Globus pallidus (tissue), 1 donor: ENCODE measurements around the gene SYNJ1.
"Not testable (repeated sequence)": the region's sequence is repeated elsewhere in the genome, so short reads cannot be mapped to it uniquely, and the experiment has no call there.

ENCODE experiments used
- DNase-seq: peaks from one replicate; pipeline ENCODE4 v3.0.0-alpha.2; 2015; ENCODE audit warnings: low spot score

The SYNJ1 gene

DNA sequence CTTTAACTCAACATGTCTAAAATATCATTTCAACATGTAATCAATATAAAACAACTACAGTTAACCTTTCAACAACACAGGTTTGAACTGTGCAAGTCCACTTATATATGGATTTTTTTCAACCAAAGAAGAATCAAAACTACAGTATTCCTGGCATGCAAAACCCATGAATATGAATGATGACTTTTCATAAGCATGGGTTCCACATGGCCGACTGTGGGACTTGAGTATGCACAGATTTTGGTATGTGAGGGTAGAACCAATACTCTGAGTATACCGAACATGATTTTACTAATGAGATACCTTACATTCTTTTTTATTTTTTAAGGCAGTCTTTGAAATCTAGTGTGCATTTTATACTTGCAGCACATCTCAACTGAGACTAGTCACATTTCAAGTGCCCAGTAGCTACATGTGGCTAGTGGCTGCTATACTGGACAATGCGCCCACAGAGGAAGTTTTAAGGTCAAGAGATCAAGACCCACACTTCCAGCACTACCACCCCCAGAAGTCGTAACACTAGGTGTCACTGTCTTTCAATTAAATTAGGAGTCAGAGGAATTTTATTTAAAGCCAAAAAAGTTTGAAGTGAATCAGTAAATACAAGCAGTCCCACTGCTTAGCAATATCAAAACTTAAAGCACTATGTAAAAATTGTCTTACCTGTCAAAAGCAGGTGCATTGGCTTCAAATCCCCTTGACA, 40.0 kb downstream of the SYNJ1 start:
- DNase-seq = no peak

DNA sequence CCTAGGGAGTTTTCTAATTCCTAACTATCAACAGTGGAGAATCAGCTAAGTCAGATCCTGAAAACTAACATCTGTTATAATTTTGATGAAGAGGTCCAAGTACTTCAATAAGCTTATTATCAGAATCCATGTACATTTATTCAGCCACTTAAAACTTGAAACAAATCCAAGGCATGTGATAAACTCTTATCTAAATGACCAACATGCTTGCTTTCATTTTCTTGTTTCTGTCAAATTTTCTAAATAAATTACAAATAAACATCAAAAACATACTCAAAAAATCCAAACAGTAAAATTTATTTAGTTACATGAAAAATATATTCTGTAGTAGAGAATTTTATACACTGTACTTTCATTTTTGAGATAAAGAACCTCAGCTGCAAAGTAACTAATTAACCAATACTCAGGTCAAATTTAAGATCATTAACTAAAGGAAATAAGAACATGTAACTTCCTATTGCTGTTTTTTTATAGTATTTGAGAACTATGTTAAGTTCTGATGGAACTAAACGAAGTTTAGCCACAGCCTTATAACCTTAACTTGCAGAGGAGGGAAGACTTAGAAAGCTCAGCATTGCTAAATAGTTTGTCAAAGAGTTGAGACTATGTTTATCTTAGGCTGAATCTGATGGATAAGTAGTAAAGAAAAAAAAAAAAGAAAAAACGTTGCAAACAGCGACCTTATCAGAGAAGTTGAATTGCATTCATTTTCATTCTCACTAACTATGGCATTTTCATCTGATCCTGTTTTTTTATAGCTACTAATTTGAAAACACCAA, 44.9 kb downstream of the SYNJ1 start:
- no peak for DNase-seq

DNA sequence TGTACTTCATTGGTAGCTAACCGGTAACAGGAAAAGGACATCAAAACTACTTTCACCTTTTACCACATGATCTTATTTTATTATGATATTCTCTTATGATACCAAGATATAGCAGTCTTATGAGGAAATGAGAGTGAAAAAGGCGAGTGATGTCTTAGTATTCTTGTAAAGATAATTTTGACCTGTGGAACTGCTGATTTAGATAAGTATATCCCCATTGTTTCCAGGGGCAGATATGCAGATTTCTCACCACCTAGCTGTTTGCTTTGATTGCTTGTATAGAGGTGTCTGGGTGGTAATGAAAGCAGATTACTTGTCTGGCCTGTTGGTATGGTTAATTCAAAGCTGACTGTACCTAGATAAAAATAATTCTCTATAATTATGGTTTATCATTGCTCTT, 53.1 kb downstream of the SYNJ1 start:
- no peak for DNase-seq

DNA sequence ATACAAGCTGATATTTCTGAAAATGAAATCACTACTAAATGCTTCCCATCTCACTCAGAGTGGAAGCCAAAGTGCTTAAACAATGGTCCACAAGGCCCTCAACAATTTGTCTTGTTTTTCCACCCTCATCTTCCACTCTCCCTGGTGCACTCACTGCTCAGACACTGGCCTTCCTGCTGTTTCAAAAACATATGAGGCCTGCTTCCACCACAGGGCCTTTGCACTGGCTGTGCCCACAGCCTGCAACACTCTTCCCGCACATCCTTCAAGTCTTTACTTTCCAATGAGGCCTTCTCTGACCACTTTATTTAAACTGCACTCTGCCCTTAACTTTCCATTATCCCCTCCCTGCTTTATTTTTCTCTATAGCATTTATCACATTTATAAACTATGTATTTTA, 53.8 kb downstream of the SYNJ1 start:
- no peak for DNase-seq

DNA sequence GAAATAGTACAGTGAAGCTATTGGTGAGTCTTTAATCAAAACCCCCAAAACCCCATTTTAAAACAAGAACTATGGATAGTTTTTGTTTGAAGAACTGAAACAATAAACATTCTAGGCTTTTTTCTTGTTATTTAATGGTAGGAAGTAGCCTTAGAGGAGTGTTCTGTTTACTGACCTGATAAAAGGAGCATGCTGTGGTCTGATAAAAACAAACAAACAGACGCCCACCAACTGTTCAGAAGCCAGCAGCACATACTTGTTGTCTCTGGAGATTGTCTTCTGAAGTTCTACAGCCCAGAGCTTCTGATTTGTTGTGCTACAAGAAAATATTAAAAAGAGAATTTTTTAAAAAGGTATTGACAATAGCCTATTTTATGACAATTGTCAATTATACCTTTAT, 61.6 kb downstream of the SYNJ1 start:
- no peak for DNase-seq

DNA sequence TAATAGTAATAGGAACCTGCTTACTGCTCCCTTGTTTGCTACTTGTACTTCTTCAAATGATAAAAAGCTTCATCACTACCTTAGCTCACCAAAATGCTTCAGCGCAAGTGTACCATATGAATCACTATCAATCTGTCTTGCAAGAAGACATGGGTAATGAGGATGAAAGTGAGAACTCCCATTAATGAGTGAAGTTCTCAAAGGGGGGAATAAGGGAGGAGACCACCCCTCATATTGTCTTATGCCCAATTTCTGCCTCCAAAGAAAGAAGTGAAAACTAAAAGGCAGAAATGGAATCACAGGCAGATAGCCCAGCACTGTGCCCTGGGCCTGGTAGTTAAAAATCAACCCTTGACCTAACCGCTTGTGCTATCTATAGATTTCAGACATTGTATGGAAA, 63.7 kb downstream of the SYNJ1 start:
- DNase-seq = not testable (repeated sequence)

DNA sequence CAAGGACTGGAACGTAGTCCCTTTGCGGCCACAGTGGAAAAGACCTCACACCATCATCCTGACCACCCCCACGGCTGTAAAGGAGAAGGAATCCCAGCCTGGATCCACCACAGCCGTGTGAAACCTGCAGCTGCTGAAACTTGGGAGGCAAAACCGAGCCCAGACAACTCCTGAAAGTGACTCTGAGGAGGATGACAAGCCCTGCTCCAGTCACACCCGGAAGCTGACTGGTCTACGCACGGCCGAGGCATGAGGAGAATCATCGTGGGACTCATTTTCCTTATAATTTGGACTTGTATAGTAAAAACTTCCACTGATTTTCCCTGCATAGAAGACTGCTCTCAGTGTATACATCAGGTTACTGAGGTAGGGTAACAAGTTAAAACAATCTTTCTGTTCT, 65.8 kb downstream of the SYNJ1 start:
- DNase-seq = not testable (repeated sequence)

DNA sequence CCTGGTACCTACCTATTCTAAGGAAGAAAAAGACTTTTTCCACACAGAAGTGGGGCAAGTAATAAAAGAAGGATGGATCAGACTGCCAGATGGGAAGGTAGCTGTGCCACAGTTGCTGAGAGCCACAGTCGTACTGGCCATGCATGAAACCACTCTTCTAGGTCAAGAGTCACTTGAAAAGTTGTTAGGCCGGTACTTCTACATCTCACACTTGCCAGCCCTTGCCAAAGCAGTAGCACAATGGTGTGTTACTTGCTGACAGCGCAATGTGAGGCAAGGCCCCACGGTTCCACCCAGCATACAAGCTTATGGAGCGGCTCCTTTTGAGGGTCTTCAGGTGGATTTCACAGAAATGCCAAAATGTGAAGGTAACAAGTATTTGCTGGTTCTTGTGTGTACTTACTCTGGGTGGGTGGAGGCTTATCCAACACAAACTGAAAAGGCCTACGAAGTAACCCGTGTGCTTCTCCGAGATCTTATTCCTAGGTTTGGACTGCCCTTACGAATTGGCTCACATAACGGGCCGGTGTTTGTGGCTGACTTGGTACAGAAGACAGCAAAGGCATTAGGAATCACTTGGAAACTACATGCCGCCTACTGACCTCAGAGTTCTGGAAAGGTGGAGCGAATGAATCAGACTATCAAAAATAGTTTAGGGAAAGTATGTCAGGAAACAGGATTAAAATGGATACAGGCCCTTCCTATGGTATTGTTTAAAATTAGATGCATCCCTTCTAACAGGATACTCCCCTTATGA, 66.6 kb downstream of the SYNJ1 start:
- DNase-seq = not testable (repeated sequence)

DNA sequence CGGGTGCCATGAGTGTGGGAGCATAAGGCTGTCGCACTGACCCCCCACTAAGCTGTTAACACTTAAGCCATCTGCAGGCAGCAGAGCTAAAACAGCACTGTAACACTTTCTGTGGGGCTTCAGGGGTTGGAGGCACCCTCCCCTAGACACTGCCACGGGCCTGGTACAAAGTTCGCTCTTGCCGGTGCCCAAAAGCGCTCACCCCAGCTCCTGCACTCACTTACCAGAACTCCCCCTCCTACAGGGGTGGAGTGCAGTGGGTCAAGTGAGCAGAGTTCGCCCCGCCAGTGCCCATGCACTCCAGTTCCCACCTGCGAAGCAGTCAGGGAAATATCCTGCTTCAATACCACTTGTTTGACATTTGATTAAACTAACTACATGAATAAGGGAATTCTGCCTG, 69.3 kb downstream of the SYNJ1 start:
- DNase-seq = no peak

DNA sequence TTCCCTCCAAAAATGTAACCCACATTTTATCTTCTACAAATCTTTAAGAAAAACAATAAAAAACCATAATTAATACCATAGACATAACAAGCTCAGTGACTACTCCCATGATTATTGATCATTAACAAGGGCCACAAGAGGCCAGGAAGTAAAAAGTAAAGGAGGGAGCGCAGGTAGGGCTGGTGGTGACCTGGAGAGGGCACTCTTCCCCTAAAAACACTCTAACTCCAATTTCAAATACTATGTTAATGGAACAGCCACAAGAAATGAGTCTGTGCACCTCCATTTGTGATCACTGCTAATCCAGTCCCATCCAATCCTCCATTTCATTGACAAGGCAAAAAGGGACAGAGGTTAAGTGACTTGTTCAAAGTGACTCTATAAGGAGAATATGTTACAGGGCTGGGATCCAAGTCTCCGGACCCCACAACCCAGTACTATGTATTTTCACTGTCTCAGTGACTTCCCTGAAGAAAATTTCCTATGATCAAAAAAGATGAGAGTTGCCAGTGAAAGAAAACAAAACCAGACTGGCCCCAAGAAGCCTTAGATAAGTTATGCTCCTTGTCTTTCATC, 74.4 kb downstream of the SYNJ1 start:
- no peak for DNase-seq

DNA sequence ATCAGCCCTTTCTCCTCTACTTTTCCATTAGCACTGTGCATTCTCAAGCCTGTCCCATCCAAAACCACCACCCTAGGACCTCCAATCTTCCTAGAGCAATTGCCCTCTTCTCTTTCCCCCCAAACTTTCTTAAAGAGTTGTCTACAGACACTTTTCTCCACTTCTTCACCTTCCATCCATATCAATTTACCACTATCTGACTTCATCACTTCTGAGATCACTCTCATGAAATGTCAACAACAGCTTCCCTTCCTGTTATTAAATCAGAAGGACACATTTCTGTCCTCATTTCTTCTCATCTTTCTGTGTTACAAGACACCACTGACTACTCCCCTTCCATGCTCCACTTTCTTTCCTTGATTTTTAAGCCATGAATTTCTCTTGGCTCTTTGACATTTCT, 79.6 kb downstream of the SYNJ1 start:
- DNase-seq = no peak

DNA sequence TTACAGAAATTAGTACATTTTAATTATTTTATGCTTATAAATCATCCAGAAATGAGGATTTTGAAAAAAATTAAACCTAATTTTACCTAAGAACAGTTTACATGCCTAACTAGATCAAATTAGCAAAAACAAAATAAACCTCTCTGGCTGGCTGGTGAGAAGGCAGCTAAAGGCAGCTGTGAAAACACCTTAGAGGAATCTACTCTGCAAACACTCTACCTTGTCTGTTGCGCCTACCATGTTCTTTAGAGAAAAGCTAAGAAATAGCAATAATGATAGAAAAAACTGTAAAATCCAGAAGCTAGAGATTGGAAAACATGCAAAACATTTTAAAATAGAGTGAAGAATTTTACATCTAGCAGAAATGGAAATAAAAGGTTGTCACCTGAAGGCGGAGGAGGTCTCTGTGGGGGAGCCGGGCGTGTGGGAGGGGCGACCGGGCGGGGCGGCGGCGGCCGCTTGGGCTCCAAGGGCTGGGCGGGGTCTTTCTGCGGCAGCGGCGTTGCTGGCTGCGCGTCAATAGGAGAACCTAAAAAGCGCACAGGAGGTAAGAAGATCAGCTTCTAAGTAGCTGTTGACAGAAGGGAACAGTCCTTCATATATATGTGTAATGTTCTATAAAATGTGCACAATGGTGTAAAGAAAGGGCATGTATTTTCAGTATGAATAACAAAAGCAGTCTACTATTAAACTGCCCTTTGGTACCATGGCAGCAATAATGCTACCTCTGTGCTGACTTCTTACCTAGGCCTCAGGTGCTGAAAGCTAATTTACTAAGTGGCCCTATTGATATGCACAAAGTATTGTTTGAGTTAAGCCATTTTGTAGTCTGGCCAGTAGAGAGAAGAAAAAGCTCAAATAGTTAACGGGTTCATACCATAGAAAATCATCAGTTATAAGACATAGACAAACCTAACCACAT, 82.3 kb downstream of the SYNJ1 start:
- DNase-seq = no peak

DNA sequence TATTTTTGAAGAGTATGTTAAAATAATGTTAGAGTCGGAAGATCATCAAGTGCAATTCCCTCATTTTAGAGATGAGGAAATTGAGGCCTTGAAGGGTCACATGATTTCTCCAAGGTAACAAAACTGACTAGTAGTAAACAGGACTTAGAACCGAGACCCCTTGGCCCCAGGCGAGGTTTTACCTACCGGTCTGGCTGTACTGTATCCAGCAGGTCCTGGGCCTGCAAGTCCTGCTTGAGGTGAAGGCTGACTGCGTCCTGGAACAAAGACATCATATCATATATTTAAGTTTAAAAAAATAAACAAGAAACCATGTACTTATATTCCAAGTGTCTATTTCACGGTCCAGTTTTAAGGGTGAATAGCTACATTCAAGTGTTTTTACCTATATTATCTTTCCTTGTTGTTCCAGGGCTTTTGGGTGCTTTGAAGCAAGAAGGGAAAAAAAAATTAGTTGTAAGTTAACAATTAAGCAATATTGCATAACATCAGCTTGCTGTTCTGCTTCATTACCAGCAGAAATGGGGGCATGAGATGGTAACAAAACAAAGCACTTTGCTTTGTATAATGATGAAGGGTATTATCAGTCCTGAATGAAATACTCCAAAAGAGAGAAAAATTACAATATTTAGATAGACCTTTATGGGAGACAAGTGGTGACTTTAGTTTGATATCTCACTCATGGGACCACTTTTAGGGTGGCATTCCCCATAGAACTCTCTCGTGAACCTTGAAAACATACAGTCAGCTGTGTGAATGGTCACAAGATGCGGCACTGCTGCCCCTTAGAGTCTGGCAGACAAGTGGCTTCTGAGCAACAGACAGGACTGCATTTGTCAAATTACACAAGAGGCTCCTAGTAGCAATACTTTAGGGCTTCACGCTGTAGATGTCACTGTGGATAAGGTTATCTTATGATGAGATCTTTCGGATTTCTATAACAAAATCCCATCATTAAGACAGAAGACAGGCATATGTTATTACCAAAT, 85.8 kb downstream of the SYNJ1 start:
- peak; percentile 66 for DNase-seq

DNA sequence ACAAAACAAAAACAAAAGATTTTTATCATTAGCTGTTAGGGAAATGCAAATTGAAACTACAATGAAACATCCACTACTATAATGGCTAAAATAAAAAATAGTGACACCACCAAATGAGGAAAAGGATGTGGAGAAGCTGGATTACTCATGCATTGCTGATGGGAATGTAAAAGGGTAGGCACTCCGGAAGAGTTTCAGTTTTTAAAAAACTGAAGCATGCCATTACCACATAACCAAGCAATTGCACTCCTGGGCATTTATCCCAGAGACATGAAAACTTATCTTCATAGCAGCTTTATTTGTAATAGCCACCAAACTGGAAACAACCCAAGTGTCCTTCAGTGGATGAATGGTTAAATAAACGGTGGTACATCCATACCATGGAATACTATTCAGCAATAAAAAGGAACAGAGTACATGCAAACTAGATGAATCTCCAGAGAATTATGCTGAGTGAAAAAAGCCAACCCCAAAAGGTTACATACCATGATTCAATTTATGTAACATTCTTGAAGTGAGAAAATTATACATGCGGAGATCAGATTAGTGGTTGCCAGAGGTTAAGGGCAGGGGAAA, 101.1 kb downstream of the SYNJ1 start:
- DNase-seq = no peak

DNA sequence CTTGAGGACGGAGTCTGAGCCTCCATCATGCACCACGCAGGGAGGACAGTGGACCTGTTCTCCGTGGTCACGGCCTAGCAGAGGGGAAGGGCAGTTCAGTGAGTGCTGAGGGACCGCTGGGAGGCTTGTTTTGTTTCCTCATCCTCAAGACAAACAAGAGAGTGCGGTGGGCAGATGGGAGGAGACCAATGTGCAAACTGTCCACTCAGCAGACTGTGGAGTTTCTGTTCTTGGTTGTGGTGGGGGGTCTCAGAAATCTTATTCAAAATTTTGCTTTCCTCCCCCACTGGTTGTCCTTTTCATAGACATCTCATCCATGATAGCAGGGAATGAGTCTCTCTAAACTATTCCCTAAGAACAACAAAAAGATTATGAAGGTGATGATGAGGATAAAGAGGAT, 109.6 kb downstream of the SYNJ1 start:
- DNase-seq = not testable (repeated sequence)

DNA sequence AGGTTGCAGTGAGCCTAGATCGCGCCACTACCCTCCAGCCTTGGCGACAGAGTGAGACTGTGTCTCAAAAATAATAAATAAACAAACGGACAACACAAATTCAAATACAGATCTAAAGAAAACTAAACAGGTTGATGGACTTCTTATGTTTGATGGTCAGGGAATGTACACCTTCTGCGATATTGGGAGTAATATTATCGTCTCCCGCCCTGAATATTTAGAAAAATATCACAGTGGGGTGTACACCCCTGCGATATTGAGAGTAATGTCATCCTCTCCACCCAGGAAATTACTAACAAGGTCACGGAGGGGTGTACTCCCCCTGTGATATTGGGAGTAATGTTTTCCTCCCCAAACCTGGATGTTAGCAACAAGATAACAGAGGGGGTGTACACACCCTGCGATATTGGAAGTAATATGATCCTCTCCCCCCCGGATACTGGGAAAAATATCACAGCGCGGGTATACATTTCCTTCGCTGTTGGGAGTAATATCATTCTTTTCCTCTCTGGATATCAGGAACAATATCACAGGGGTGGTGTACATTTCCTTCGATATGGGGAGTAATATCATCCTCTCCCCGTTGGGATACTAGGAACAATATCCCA, 114.3 kb downstream of the SYNJ1 start:
- no peak for DNase-seq

DNA sequence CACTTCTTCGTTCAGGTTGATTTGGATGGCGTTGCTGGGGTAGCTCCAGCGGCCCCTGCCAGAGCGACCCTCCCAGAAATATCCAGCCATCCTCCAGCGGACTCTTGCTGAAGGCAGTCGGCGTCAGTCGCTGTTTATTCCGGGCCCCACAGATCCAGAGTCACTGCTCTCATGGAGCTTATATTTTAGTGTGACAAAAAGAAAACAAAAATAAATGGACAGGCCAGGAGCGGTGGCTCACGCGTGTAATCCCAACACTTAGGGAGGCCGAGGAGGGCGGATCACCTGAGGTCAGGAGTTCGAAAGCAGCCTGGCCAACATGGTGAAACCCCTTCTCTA, 114.8 kb downstream of the SYNJ1 start:
- no peak for DNase-seq

DNA sequence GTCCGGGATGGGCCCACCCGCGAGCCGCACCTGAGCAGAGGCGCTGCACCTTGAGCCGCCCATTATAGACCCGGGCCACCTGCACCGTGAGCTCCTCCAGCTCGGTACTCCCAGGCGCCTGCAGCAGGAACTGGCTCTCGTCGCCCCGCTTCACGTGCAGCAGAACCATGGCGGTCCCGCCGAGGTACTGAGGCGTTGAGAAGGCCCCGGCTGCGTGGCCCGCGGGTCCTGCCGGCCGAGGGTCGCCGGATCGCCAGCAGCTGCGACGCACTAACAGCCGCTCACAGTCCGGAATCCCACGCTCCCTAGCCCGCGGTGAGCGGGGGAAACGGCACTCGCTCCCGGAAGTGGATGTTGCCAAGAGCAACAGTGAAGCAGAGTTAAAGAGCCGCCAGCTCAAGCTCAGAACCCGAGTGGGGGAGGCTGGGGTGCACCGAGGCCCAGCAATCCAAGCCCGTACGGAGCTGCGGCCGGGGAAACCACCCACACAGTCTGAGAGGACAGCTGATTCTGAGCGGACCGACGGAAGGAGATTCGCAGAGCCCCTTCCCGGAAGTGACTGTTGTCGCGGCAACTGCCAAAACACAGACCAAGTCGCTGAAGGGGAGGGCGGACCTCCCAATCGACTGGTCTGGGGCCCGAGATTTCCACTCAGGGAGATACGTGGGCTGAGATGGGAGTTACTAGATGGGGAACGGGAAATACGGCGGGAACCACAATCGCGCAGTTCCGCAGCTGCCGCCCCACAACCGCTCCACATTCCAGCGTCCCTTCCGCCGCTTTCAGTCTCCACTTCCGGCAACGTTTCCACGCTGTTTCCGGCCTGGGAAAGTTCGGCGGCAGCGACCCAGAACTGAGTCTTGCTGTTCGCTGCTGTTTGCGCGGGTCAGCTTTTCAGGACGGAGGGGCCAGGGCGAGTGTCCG, 115.5 kb downstream of the SYNJ1 start, which contains the start of gene CFAP298:
Gene CFAP298, minus strand, starts transcription at position 303 of the 924 bp plus-strand sequence. Its CDS starts 134 bp downstream, at position 169.
- peak; percentile 92 for DNase-seq
